Measurements from ENCODE around the gene IDH3A. TPM values are rescaled to one million over a fixed set of nuclear protein-coding genes. Genes with fewer than 3 reads are reported as not detected.

The IDH3A gene
- total RNA-seq, 2 donors from 2014 or later: 188 to 352 TPM

DNA sequence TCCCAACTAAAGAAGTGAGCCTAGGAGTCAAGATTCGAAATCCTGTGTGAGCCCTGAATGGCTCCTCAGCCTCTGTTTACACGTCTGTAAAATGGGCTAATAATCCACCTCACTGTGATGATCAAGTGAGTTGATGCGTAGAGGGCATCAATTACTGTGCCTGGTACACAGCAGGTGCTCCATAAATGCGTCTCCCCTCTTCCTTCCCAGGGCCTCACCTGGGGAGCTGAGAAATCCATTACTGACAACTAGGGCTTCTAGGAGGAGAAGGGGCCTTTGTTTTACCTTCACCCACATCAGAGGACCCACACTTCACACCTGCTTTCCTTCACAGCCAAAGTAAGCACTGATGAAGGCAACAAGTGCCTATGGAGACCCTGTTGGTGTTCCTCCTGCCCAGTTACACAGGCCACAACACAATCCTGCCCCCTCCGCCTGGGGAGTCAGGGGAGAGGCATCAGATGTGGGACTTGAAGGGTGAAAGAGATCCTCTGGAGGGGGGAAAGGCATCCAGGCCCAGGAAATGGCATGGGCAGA, 19.3 kb upstream of the IDH3A start:
- peak overlapping the region; percentile 89 to 90 for H3K27ac ChIP-seq
- peaks cover 0 to 21% of the 10 kb centered on the region in 2 donors for H3K4me1 ChIP-seq
- H3K9me3 ChIP-seq: no peaks in the 10 kb centered on the region

DNA sequence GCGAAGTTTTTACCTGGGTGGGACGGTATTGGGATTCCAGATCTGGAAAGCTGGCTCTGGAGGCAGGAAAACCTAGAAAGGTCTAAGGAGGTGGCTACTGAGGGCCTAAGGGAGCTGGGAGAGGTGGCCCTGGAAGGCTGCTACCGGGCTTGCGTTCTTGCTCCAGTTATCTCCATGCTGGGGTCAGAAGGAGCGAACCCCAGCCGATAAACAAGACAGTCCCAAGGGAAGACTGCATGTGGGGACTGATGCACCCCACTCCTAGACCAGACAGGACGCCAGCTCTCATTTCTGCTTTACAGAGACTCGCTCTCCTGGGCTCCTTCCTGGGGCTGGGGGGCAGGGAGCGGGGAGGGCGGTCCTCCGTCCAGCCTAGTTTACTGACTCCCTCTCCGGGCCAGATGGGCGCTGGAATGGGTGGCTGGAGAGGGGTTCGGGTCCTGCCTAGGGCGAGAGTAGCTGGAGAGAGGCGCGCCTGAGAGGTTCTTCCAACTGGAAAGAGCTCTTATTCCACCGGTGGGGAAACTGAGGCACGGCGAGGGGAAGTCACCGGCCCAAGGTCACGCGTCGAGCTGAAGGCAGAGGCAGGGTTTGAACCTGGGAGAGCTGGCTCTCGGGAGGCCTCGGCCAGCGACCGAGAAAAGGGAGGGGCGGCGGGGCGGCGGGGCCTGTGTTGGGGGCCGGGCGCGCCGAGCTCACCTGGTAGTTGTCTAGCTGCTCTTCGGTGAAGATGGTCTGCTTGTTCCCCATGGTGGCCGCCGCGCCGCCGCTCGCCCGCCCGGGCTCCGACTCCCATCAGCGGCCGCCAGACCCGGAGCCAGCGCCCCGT, 18.5 kb upstream of the IDH3A start:
- TF ChIP-seq, protein P1, sequence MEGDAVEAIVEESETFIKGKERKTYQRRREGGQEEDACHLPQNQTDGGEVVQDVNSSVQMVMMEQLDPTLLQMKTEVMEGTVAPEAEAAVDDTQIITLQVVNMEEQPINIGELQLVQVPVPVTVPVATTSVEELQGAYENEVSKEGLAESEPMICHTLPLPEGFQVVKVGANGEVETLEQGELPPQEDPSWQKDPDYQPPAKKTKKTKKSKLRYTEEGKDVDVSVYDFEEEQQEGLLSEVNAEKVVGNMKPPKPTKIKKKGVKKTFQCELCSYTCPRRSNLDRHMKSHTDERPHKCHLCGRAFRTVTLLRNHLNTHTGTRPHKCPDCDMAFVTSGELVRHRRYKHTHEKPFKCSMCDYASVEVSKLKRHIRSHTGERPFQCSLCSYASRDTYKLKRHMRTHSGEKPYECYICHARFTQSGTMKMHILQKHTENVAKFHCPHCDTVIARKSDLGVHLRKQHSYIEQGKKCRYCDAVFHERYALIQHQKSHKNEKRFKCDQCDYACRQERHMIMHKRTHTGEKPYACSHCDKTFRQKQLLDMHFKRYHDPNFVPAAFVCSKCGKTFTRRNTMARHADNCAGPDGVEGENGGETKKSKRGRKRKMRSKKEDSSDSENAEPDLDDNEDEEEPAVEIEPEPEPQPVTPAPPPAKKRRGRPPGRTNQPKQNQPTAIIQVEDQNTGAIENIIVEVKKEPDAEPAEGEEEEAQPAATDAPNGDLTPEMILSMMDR (IDR thresholded peaks at IDR 0.05): no peak
- H3K27me3 ChIP-seq: no peaks in the 10 kb centered on the region
- H3K27ac ChIP-seq: peak overlapping the region; percentile 89 to 90
- no peak for DNase-seq (ENCODE audit: low spot score)
- peak overlapping the region; percentile 64 to 81 for H3K4me3 ChIP-seq
- H3K9me3 ChIP-seq: no peaks in the 10 kb centered on the region
- peaks cover 0 to 21% of the 10 kb centered on the region in 2 donors for H3K4me1 ChIP-seq
- no peaks in the 10 kb centered on the region for H3K36me3 ChIP-seq

More for the DNA sequence above, 19.3 kb upstream of the IDH3A start:
- TF ChIP-seq, protein P1 (IDR thresholded peaks at IDR 0.05): no peak
- H3K36me3 ChIP-seq: no peaks in the 10 kb centered on the region
- no peaks in the 10 kb centered on the region for H3K27me3 ChIP-seq
- H3K4me3 ChIP-seq: no peak overlapping the region
- no peak for DNase-seq (ENCODE audit: low spot score)

DNA sequence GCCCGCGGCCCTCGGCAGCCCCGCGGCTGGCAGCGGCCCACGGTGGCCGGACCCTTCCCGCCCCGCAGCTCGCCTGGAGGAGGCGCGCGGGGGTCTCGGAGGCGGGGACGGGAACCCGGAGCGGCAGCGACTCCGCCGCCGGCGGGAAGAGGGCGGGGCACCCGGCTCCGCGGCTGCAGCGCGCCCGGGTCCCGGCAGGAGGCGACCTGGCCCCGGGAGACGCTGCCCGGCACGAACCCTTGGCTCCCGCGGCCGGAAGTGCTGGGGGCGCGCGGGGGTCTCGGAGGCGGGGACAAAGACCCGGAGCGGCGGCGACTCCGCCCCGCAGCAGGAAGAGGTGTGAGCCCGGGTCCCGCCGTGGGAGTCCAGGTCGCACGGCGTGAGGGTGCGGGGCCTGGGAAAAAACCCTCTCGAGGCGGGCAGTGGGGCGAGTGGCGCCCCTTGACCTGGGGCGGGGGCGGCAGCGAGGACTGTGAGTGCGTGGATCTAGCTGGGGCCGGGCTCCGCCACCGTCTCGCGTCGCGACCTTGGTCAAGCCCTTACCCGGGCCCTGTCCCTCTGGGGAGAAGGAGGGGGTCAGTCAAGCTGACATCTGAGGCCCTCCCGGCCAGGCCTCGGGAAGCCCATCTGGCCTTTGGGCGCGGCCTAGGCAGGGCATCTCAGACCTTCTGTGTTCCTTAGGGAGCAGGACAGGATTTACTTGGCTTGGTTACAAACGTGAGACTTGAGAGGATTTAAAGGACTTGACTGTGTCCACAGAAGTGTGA, 17.7 kb upstream of the IDH3A start, which contains the start of gene CIB2:
TSS of gene CIB2 (minus strand) at position 151 of the 767 bp plus-strand sequence. CDS start 230 bp downstream, outside the sequence.
- H3K27me3 ChIP-seq: no peaks in the 10 kb centered on the region
- H3K9me3 ChIP-seq: no peaks in the 10 kb centered on the region
- no peak for DNase-seq (ENCODE audit: low spot score)
- peaks cover 0 to 21% of the 10 kb centered on the region in 2 donors for H3K4me1 ChIP-seq
- TF ChIP-seq, protein P1 (IDR thresholded peaks at IDR 0.05): peak; percentile 89 to 91
- peak within 1 kb of the TSS; percentile 64 to 81 for H3K4me3 ChIP-seq
- no peaks in the 10 kb centered on the region for H3K36me3 ChIP-seq
- peak within 1 kb of the TSS; percentile 89 to 90 for H3K27ac ChIP-seq

DNA sequence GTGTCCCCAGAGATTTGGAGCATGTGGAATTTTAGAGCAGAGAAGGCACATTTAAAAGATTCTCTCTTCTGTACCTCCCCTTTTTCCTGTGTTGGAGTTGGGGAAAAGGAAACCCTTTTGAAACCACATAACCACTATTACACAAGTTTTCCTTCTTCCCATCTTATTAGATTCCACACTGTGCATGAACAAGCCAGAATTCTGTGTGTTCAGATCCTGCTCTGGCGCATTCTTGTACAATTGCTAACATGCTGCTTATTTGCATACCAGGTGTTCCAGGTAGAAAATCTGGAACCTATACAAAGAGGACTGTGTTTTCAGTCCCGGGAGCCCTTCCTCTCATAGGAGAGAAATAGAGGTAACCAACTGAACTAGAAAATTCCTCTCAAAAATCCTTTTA, 15.4 kb upstream of the IDH3A start:
- TF ChIP-seq, protein P1 (IDR thresholded peaks at IDR 0.05): no peak
- H3K9me3 ChIP-seq: no peaks in the 10 kb centered on the region
- H3K27ac ChIP-seq: no peak overlapping the region
- no peaks in the 10 kb centered on the region for H3K27me3 ChIP-seq
- peaks cover 0 to 20% of the 10 kb centered on the region in 2 donors for H3K4me1 ChIP-seq
- no peak for DNase-seq (ENCODE audit: low spot score)
- no peak overlapping the region for H3K4me3 ChIP-seq
- no peaks in the 10 kb centered on the region for H3K36me3 ChIP-seq

DNA sequence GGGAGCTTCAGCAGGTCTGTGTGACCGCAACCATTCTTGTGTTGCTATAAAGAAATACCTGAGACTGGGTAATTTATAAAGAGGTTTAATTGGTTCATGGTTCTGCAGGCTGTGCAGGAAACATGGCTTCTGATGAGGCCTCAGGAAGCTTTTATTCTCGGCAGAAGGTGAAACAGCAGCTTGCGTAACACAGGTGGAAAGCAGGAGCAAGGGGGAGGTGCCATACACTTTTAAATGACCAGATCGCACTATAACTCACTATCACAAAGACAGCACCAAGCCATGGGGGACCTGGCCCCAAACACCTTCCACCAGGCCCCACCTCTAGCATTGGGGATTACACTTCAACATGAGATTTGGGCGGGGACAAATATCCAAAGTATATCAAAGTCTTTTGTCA, 9.6 kb upstream of the IDH3A start:
- no peaks in the 10 kb centered on the region for H3K9me3 ChIP-seq
- no peak for DNase-seq (ENCODE audit: low spot score)
- TF ChIP-seq, protein P1 (IDR thresholded peaks at IDR 0.05): no peak
- no peak overlapping the region for H3K4me3 ChIP-seq
- no peak overlapping the region for H3K27ac ChIP-seq
- H3K27me3 ChIP-seq: no peaks in the 10 kb centered on the region
- H3K36me3 ChIP-seq: no peaks in the 10 kb centered on the region
- H3K4me1 ChIP-seq: no peaks in the 10 kb centered on the region
